ENCODE results near the gene LTB4R2.

Gene LTB4R2

GRCh38 chr14:24331731-24332267 is 21.9 kb downstream of the LTB4R2 start:
- in situ Hi-C loops (cut with MboI; ENCODE audit: low sequenced_read_pairs, unreplicated experiment): loop anchor here (25.0 kb wide), 1 partner anchor 356 kb away; no protein-coding TSS in a partner anchor
- no peak for TF ChIP-seq CTCF (IDR thresholded peaks at IDR 0.05; ENCODE audit: borderline replicate concordance, control extremely low read depth, extremely low read depth, insufficient read depth, missing control alignments)
- no peak for DNase-seq (ENCODE audit: low spot score)

GRCh38 chr14:24332268-24332993 is 22.5 kb downstream of the LTB4R2 start:
- in situ Hi-C loops (cut with MboI; ENCODE audit: low sequenced_read_pairs, unreplicated experiment): loop anchor here (25.0 kb wide), 1 partner anchor 355 kb away; no protein-coding TSS in a partner anchor
- peak; percentile 93 for DNase-seq (ENCODE audit: low spot score)
- peak; percentile 73 for TF ChIP-seq CTCF (IDR thresholded peaks at IDR 0.05; ENCODE audit: borderline replicate concordance, control extremely low read depth, extremely low read depth, insufficient read depth, missing control alignments)

- in situ Hi-C loops (cut with MboI; ENCODE audit: low sequenced_read_pairs, unreplicated experiment): loop anchor here (25.0 kb wide), 1 partner anchor 353 kb away; no protein-coding TSS in a partner anchor
- DNase-seq (ENCODE audit: low spot score): peak; percentile 52
- no peak for TF ChIP-seq CTCF (IDR thresholded peaks at IDR 0.05; ENCODE audit: borderline replicate concordance, control extremely low read depth, extremely low read depth, insufficient read depth, missing control alignments)
Measured at GRCh38 chr14:24334431-24335291, 24.7 kb downstream of the LTB4R2 start, which contains the start of gene ADCY4. Gene ADCY4 (minus strand): TSS chr14:24335071. CDS start chr14:24334652, 419 bp downstream.

- in situ Hi-C loops (cut with MboI; ENCODE audit: low sequenced_read_pairs, unreplicated experiment): loop anchor here (25.0 kb wide), 1 partner anchor 352 kb away; no protein-coding TSS in a partner anchor
- peak; percentile 18 for DNase-seq (ENCODE audit: low spot score)
- no peak for TF ChIP-seq CTCF (IDR thresholded peaks at IDR 0.05; ENCODE audit: borderline replicate concordance, control extremely low read depth, extremely low read depth, insufficient read depth, missing control alignments)
Measured at GRCh38 chr14:24335461-24336171, 25.7 kb downstream of the LTB4R2 start.

- DNase-seq (ENCODE audit: low spot score): no peak
- in situ Hi-C loops (cut with MboI; ENCODE audit: low sequenced_read_pairs, unreplicated experiment): loop anchor here (25.0 kb wide), 1 partner anchor 350 kb away; no protein-coding TSS in a partner anchor
- TF ChIP-seq CTCF (IDR thresholded peaks at IDR 0.05; ENCODE audit: borderline replicate concordance, control extremely low read depth, extremely low read depth, insufficient read depth, missing control alignments): no peak
Measured at GRCh38 chr14:24337144-24337823, 27.3 kb downstream of the LTB4R2 start.

Data from GM13976 (cell line).